ENCODE results near the gene CHRM1. TPM values are rescaled to one million over a fixed set of nuclear protein-coding genes. Genes with fewer than 3 reads are reported as not detected.

The CHRM1 gene
- total and polyA plus RNA-seq, 2 of the 13 experiments (the other 11 are each of a cell fraction or from before 2014, with no cell fraction given) = not detected

GRCh38 chr11:62880803-62881578 is 40.2 kb downstream of the CHRM1 start, which contains the start of gene SLC3A2 (continued):
- TF ChIP-seq PRDM15 (CRISPR knock-in tag; IDR thresholded peaks at IDR 0.05) = 0 out of 2 replicates have a peak, but pooled peaks have one; percentile 36
- TF ChIP-seq ZMYM4 (CRISPR knock-in tag; IDR thresholded peaks at IDR 0.05) = peak; percentile 80
- TF ChIP-seq MYNN (CRISPR knock-in tag; IDR thresholded peaks at IDR 0.05; ENCODE audit: low read depth) = peak; percentile 23; the same call in 1 of the 2 replicates
- TF ChIP-seq TRAFD1 (CRISPR knock-in tag; IDR thresholded peaks at IDR 0.05; ENCODE audit: borderline replicate concordance) = peak; percentile 51
- TF ChIP-seq ZNF205 (CRISPR knock-in tag; IDR thresholded peaks at IDR 0.05) = peak; percentile 61; the same call in 1 of the 2 replicates
- TF ChIP-seq ZNF296 (CRISPR knock-in tag; conservative IDR thresholded peaks at IDR 0.05) = peak; percentile 91; the same call in 1 of the 2 replicates
- TF ChIP-seq ZNF530 (CRISPR knock-in tag; IDR thresholded peaks at IDR 0.05; ENCODE audit: low read depth) = peak; percentile 82; the same call in 1 of the 2 replicates
- 0 out of 2 replicates have a peak, but pooled peaks have one; percentile 26 for TF ChIP-seq FIP1L1 (IDR thresholded peaks at IDR 0.05; ENCODE audit: borderline replicate concordance, insufficient read depth, low read depth, low read length)
- TF ChIP-seq ZNF800 (CRISPR knock-in tag; IDR thresholded peaks at IDR 0.05) = no peak; the same call in 1 of the 2 replicates
- TF ChIP-seq DNMT1 (CRISPR knock-in tag; IDR thresholded peaks at IDR 0.05) = peak; percentile 96; the same call in 1 of the 2 replicates
- TF ChIP-seq ZNF335 (CRISPR knock-in tag; IDR thresholded peaks at IDR 0.05) = peak; percentile 56; the same call in 1 of the 2 replicates
- TF ChIP-seq ZGPAT (CRISPR knock-in tag; IDR thresholded peaks at IDR 0.05) = peak; percentile 78; the same call in 1 of the 2 replicates
- TF ChIP-seq HNF1A (IDR thresholded peaks at IDR 0.05; ENCODE audit: low read depth) = no peak
- peak; percentile 67 for TF ChIP-seq HNF1A (CRISPR knock-in tag; IDR thresholded peaks at IDR 0.05; ENCODE audit: borderline replicate concordance)

All from HepG2 (cell line).